GM19239 (cell line): ENCODE results near the gene FBXO31.
"Not testable (repeated sequence)": the region's sequence is repeated elsewhere in the genome, so short reads cannot be mapped to it uniquely, and the experiment has no call there.

Experiments
- DNase-seq: peaks from one replicate; pipeline ENCODE4 v3.0.0; 2011; ENCODE audit warnings: low spot score; ENCODE audit not compliant: insufficient read length
- FAIRE-seq: peaks from 2 replicates; lab custom pipeline; 2011; peaks lifted over from hg19 to GRCh38; lab: Jason Lieb, UNC

FBXO31 gene

DNA sequence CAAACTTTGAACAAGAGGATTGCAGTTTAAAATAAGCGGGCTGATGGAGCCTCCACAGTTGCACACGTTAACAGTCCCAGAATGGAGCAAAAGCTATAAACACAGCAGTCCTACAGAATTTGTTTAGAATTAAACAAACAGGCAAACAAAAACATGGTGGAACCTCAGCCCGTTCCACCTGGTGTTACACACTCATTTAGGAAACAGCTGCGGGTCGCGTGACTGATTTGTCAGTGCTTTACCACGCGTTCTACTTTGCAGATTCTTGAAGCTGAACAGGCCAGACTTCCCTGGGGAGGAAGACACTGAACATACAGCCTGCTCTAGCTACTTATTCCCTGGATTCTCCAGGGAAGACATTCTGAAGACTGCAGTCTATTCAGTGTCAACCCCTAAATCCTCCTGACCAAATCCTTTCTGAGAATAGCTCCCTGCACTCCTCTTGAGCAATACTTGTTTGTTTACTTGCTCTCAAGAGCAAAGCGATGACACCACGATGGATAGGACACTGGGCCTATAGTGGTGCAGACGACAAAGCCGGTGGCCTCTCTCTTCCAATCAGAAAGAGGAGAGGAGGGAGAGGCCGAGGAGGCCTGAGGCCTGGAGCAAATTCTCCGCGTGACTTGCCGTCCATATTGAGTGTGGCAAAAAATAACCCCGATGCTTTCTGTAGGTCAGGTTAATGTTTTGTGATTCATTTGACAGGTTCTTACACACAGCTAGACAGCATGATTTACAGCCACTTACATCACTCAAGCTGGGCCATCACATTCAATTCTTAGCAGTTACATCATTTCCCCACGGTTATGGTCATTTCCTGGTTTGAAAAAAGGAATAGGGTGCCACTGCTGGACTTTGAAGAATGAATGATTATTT, 4.6 kb upstream of the FBXO31 start:
- DNase-seq (peak; percentile 79), FAIRE-seq (peak; percentile 96)

DNA sequence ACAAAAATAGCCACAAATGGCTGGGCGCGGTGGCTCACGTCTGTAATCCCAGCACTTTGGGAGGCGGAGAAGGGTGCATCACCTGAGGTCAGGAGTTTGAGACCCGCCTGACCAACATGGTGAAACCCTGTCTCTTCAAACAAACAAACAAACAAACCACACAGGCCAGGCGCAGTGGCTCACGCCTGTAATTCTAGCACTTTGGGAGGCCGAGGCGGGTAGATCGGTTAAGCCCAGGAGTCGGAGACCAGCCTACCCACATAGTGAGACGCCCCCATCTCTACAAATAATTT, 1.2 kb upstream of the FBXO31 start:
- DNase-seq, FAIRE-seq: not testable (repeated sequence)

DNA sequence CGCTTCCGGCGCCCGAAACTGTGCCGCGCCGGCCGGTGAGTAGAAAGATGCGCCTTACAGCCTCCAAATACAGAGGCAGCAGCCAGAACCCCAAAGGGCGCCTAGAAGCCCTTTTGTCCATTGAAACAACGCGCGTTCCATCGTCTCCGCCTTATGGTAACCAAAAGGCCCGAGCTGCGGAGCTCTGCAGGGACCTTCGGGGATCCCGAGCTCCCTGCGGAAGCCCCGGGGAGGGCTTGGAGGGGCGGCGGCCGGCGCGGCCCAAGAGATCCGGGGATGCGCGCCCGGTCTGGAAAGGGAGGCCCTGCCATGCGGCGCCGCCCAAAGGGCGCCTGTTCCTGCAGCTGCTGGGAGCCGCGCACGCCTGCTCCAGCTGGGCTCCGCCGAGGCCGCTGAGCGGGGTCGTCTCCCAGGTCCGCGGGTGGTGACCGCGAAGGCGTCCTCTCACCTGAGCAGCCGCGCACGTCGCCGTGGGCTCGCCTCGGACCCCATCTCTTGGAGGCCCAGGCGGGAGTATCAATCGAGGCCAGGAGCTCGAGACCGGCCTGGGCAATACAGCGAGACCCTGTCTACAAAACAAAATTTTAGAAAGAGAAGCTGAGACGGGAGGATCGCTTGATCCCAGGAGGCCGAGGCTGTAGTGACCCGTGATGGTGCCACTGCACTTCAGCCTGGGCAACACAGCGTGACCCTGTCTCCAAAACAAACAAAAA, 742 bp upstream of the FBXO31 start:
- no peak for DNase-seq
- peak; percentile 44 for FAIRE-seq

DNA sequence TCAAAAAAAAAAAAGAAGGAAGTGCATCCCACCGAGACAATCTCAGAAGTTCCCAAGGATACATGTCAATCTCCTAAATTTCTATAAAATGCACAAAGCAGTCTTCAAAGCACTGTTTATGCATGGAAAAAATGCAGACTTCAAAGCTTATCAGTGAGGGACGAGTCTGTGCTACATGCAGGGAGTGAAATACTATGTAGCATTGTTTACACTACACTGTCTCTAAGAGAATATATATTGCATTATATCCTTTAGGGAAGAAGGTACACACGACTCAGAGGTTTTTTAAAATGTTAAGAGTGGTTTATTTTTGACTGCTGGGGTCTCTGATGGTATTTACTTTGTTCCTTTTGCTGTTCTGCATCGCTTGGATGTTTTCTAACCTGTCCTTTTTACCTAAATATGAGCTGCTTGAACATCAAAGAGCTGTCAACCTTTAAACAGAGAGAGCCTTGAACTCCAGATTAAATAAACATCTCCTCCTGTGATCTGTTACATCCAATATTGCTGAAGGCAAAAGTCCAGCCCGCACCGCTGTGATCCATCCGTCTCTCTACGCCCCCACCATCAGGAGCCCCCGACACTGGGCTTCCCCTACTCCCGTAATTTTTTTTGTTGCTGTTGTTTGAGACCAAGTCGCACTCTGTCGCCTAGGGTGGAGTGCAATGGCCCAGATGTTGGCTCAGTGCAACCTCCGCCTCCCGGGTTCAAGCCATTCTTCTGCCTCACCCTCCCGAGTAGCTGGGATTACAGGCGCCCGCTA, 1.4 kb downstream of the FBXO31 start:
- no peak for FAIRE-seq
- no peak for DNase-seq

DNA sequence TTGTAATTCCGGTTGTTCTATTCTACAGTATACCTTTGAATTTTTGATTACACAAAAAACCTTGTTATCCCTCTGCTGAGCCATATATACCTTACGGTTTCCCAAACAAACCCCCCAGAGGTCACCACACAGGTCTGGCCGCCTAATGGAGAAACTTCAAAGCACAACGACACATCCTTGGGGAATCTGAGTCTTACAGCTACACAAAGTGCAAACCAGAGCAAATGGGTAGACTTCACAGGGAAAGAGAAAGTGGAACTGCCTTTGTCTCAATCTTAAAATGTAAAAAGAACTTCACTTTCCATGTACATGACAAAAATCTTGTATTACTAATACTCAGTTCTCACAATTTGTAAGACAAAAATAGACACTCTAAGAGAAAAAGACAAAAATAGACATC, 2.7 kb downstream of the FBXO31 start:
- FAIRE-seq (no peak), DNase-seq (no peak)

DNA sequence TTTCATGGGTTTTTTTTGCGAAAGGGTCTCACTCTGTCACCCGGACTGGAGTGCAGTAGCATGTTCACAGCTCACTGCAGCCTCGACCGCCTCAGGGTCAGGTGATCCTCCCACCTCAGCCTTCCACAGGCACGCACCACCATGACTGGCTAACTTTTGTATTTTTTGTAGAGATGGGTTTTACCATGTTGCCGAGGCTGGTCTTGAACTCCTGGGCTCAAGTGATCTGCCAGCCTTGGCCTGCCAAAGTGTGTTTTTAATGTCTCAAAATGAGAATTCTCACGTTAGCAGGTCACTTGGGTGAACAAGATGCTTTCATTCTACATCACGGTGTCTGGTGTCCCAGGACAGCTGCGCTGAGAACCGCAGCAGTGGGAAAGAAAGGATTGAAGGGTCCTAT, 3.2 kb downstream of the FBXO31 start:
- DNase-seq = no peak
- FAIRE-seq = no peak

DNA sequence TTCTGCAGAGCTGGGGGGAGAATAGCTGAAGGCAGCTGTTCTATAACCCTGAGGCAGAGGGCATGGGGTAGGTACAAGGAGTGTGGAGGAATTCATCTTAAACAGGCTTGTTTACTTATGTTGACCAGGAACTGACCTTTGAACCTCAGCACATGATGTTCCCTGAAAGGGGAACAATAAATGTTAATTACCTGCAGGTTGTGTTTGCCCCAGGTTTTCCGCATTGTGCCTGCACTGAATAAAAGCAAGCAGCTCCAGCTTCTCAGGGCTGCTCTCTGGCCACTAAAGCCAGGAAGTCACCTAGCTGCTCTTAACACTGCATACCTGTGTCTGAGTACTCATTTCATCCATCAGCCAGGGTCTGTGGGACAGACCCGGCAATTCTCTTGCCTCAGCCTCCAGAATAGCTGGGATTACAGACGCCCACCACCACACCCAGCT, 4.2 kb downstream of the FBXO31 start:
- FAIRE-seq, DNase-seq: not testable (repeated sequence)

DNA sequence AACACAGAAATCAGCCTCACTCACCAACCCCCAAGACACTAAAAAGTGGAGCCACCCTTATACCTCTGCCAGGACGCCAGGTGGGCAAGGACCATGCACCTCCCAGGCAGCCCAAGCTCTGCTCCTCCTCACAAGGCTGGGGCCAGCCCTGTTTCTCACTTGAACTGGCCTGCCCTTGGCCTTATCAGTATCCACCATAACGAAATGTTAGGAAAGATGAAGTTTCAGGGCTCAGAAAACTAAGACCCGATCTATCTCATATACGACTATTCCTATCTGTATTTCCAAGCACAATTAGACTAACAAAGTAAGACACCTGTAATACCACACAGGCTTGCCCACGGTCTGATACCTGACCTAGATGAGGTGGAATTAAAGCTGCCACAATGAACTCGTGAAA, 6.9 kb downstream of the FBXO31 start:
- DNase-seq (no peak), FAIRE-seq (no peak)

DNA sequence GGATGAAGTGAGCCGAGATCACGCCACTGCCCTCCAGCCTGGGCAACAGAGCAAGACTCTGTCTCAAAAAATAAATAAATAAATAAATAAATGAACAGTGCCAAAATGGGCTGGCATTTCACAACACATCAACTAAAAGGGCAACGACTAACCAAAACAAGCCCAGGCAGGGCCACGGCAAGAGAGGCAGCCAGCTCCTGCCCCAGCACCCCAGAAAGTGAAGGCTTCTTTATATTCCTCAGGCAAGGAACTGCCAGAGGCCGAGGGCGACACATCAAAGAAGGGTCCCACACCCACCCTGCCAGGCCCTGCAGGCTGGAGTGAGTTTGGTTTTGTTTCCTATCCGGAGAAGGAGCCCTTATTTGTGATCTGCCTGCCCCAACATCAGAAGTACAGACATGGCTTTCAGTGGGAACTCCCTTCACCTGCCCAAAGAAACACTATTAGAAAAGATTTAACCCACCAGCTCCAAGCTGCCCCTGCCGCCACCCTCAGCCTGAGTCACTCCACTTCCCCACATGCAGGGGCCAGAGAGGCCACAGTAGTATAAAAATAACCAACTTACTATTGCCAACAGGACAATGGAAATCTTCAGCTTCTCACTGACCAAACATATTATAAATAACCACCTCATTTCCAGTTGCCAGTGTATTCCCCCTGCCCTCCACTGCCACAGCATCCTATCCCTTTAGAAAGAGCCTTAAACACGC, 8.0 kb downstream of the FBXO31 start:
- FAIRE-seq (no peak), DNase-seq (no peak)

DNA sequence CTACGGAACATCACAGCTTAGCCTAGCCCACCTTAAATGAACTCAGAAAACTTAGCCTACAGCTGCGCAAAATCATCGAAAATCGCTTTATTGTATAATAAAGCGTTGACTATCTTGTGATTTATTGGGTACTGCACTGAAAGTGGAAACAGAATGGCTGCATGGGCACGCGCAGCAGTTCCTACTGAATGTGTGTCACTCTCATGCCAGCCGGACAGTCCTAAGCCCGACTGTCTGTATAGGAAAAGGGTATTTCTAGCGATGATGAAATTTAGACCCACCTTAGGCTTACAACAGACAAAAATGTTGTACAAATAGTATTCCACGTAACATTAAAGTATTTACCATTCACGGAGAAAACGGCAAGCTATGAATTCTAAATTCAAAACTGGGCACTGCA, 9.3 kb downstream of the FBXO31 start:
- DNase-seq (no peak), FAIRE-seq (no peak)

DNA sequence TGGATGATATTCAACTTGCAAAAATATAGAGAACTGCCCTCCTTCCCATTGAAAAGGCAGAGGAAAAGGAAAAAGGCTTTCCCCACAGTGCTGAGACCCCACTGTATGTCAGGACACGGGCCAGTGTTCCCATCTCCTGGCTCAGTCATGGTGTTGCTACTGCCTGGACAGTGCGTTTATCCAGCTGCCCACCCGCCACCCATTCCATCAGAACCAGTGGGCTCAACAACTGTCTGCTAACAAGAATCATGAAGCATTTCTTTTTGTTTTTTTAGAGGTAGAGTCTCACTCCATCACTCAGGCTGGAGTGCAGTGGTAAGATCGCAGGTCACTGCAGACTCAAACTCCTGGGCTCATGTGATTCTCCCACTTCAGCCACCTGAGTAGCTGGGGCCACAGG, 11.3 kb downstream of the FBXO31 start:
- DNase-seq = no peak
- no peak for FAIRE-seq

DNA sequence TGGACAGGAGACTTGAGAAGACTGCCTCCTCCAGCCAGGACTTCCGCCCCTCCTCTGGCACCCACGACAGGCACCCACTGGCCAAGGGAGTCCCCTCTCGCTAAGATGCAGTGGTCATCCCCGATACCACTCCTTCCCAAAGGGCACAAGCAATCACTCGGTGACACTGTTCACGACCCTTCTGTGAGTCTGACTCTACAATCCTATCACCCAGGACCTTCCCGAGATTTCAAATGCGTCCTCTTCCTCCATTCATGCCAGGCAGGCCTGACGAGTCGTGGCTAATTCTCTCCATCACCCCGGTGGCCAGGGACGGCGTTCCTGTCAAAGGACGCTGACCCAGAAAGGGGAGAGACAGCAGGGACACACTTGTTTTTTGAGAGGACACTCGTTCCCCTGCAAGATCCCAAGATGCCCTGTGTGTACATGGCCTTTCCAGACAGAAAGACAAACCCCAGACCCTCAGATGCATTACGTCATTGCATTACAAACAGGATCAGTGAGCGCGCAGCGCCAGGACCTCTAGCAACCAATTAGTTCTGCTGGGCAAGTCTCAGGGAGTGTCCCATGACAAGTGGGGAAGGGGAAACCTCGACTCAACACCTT, 12.2 kb downstream of the FBXO31 start:
- FAIRE-seq = no peak

DNA sequence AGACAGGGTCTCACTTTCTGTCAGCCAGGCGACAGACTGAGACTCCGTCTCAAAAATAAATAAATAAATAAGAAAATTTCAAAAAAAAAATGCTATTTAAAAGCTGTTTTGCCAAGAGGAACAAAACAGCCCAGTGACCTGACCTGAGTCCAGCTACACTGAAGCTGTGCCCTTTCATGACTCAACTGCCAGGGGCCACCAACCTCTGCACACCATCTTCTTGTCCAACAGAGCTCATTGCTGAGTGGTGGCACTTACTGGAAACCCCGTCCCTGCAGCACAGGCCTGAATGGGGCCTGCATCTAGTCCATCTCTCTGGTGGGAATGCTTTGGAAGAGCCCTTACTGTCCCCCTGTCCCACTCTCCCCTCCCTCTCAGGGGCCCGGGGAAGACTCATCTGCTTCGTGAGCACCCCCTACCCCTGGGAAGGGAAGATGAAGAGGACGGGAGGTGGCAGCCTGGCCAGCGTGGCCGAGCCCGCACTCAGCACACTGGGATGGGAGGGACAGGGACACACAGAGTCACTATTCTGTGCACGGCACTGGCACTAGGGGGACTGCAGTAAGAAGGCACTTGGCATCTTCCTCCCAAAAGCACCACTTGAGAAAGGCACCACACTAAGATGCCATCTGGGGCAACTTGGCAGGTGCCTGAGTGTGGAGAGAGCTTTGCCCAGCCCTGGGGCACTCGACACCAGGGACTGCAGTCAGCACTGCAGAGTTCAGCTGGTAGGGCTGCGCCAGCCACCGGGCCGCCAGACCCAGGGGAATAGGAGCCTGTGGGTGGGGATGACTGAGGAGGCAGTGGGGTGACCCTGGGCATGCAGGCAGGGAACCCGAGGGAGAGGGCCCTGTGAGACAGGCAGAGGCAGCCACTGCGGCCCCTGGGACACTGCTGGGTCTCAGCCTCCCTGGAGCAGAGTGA, 13.5 kb downstream of the FBXO31 start:
- FAIRE-seq = no peak
- DNase-seq = no peak

More for the DNA sequence above, 12.2 kb downstream of the FBXO31 start:
- no peak for DNase-seq

DNA sequence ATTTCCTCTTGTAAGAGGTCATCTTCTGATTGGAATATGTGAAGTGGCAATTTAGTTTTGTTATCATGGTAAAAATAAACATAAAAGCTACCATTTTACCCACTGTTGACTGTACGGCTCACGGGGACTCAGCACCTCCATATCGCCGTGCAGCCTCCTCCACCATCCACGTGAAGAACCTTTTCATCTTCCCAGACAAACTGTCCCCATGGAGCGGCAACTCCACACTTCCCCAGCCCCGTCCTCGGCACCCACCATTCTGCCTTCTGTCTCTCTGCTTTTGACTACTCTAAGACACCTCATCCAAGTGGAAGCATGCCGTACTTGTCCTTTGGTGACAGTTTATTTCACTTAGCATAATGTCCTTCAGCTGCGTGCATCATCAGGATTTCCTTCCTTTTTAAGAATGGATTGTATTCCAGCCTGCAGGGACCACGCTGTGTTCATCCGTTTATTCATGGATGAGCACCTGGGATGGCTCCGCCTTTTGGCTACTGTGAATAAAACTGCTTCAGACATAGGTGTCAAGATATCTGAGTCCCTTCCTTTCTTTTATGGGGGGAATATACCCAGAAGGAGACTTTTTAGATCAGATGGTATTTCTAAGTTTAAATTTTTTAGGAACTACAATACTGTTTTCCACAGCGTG, 14.3 kb downstream of the FBXO31 start:
- FAIRE-seq (no peak), DNase-seq (no peak)

DNA sequence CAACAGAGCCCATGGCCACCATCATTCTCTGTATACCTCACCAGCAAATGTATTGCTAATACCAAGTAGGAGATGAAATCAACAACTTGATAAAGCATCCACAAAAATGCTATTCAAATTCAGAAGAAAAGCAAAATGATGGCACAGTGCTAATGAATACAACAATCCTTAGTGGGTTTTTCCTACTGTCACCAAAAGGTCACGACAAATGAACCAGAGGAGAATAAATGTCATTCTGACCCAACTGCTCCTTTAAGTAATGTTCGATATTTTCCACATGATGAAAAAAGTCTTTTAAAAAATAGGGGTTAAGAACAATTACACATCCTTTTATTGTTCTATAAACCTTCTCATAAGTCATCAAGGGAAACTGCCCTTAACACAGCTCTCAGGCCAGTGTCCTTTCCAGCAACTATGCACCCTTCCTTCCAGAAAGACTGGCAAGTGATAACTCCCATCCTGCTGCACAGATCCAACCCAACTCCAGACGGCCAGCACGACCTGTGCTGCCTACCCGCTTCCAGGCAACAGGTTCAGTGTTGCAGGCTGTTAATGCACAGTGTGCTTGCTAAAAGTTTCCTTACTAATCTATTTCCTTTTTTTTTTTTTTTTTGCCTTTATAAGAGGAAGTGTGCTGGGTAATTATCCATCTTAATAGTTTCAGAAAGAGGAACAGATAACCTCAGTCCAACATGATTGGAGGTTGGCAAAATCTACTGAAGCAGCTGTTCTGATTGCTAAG, 15.4 kb downstream of the FBXO31 start:
- FAIRE-seq = peak; percentile 48
- DNase-seq = no peak

DNA sequence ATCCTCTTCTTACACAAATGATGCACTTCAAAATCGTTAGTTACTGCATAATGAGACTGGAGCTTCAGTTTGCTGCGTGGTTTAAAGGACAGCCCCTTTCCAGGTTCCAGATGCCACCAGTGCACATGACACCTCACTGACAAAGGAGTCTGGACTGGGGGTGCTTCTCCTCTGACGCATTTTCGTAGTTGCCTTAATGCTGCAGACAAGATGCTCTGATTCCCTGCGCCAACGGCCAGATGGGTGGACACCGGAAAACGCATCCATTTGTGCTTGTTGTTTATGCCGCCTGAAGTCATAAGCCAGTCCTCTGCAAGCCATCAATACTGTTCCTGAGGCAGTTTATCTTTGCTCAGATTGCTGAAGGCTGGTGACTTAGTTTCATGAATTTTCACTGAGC, 16.0 kb downstream of the FBXO31 start:
- no peak for FAIRE-seq
- no peak for DNase-seq

DNA sequence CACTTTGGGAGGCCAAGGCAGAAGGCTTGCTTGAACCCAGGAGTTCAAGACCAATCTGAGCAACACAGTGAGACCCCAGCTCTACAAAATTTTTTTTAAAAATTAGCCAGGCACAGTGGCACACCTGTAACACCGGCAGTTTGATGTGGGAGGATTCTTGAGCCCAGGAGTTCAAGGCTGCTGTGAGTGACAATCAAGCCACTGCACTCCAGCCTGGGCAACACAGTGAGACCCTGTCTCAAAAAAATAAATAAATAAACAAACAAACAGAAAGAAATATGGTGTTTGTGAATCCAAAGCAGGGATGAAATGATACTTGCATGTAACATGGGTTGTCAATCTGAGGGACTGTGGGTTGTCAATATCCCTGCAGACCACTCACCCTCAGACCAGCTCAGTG, 16.6 kb downstream of the FBXO31 start:
- DNase-seq (no peak), FAIRE-seq (no peak)

DNA sequence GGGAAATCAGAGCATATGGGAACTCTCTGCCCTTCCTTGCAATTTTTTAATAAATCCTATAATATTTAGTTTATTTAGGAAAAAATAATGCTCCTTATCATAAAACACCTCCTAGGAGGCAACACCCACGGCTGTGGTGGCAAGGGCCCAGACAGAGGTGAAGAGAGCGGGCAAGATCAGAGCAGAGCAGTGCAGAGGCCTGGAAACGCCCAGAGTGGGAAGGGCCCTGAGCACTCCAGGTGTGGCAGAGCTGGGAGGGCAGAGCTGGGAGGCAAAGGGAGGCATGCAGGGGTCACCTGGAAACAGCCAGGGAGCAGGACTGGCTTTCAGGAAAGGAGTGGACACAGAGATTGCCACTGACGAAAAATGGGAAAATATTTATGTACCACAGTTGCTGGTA, 17.3 kb downstream of the FBXO31 start:
- DNase-seq (no peak), FAIRE-seq (no peak)
